ENCODE data around the gene C2CD5. TPM values are rescaled to one million over a fixed set of nuclear protein-coding genes. Genes with fewer than 3 reads are reported as not detected.

C2CD5 gene
- total RNA-seq, 1 experiment from 2014 or later = 28.8 TPM

DNA sequence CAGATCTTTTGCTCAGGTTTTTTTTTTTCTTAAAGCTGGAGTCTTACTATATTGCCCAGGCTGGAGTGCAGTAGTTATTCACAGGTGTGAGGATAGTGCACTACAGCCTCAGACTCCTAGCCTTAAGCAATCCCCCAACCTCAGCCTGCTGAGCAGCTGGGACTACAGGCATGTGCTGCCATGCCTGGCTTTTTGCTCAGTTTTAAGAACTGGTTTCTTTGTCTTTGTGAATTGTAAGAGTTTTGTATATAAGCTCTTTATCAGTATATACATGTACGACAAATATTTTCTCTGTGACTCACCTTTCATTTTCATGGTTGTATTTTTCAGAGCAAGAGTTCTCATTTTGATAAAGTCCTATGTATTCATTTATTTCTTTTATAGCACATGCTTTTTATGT lies 33.3 kb upstream of the C2CD5 start:
- TF ChIP-seq, protein P1, sequence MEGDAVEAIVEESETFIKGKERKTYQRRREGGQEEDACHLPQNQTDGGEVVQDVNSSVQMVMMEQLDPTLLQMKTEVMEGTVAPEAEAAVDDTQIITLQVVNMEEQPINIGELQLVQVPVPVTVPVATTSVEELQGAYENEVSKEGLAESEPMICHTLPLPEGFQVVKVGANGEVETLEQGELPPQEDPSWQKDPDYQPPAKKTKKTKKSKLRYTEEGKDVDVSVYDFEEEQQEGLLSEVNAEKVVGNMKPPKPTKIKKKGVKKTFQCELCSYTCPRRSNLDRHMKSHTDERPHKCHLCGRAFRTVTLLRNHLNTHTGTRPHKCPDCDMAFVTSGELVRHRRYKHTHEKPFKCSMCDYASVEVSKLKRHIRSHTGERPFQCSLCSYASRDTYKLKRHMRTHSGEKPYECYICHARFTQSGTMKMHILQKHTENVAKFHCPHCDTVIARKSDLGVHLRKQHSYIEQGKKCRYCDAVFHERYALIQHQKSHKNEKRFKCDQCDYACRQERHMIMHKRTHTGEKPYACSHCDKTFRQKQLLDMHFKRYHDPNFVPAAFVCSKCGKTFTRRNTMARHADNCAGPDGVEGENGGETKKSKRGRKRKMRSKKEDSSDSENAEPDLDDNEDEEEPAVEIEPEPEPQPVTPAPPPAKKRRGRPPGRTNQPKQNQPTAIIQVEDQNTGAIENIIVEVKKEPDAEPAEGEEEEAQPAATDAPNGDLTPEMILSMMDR (IDR thresholded peaks at IDR 0.05; ENCODE audit: unreplicated experiment) = no peak
- CTCF ChIA-PET = no interaction called here
- no peak overlapping the region for H3K4me3 Mint-ChIP-seq (ENCODE audit: low read depth, unreplicated experiment)
- H3K36me3 Mint-ChIP-seq (ENCODE audit: insufficient read depth, unreplicated experiment) = no peaks in the 10 kb centered on the region
- H3K9me3 Mint-ChIP-seq (ENCODE audit: low read depth, unreplicated experiment) = no peaks in the 10 kb centered on the region
- intact Hi-C loops (cut with micrococcal nuclease; ENCODE audit: unreplicated experiment) = no loop called here
- H3K27me3 Mint-ChIP-seq (ENCODE audit: unreplicated experiment) = no peaks in the 10 kb centered on the region
- no peak for DNase-seq
- no TSS peak for BruUV-seq (replicated peaks)
- no peak overlapping the region for H3K27ac Mint-ChIP-seq (ENCODE audit: unreplicated experiment)
- H3K4me1 Mint-ChIP-seq (ENCODE audit: low read depth, unreplicated experiment) = peaks cover 16% of the 10 kb centered on the region

DNA sequence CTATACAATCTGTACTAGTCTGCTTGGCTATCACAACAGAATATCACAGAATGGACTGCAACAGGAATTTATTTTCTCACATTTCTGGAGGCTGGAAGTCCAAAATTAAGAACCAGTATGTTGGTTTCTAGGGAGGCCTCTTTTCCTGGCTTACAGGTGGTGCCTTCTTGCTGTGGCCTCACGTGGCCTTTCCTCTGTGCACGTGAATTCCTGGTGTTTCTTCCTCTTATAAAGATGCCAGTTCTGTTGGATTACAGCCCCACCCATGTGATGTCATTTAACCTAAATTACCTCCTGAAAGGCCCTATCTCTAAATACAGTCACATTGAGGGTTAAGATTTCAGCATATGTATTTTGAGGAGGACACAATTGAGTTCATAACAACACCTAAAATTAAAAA lies 32.1 kb upstream of the C2CD5 start:
- Mint-ChIP-seq H3K4me3 (ENCODE audit: low read depth, unreplicated experiment) (no peak overlapping the region), H3K36me3 (ENCODE audit: insufficient read depth, unreplicated experiment) (no peaks in the 10 kb centered on the region), H3K4me1 (ENCODE audit: low read depth, unreplicated experiment) (peaks cover 16% of the 10 kb centered on the region), H3K27me3 (ENCODE audit: unreplicated experiment) (no peaks in the 10 kb centered on the region), H3K27ac (ENCODE audit: unreplicated experiment) (no peak overlapping the region), H3K9me3 (ENCODE audit: low read depth, unreplicated experiment) (no peaks in the 10 kb centered on the region)
- intact Hi-C loops (cut with micrococcal nuclease; ENCODE audit: unreplicated experiment) = no loop called here
- CTCF ChIA-PET = no interaction called here
- TF ChIP-seq, protein P1 (IDR thresholded peaks at IDR 0.05; ENCODE audit: unreplicated experiment) = no peak
- no peak for DNase-seq
- BruUV-seq (replicated peaks) = no TSS peak

DNA sequence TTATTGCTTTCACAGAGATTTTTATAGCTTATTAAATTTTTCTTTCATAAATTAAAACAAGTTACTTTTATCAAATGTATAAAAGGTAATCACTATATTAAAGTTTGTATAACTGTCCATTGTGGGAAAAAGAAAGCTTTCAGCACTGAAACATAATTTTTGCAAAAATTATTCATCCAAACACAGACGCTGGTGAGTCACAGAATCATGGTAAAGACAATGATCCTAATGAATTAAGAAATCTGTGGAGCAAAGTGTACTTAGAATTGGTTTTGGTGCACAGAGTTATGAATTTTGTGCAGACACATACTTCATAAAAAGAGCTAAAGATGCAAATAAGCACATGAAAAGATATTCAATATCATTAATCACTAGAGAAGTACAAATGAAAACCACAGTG lies 31.7 kb upstream of the C2CD5 start:
- TF ChIP-seq, protein P1 (IDR thresholded peaks at IDR 0.05; ENCODE audit: unreplicated experiment) = no peak
- H3K9me3 Mint-ChIP-seq (ENCODE audit: low read depth, unreplicated experiment) = no peaks in the 10 kb centered on the region
- BruUV-seq (replicated peaks) = no TSS peak

DNA sequence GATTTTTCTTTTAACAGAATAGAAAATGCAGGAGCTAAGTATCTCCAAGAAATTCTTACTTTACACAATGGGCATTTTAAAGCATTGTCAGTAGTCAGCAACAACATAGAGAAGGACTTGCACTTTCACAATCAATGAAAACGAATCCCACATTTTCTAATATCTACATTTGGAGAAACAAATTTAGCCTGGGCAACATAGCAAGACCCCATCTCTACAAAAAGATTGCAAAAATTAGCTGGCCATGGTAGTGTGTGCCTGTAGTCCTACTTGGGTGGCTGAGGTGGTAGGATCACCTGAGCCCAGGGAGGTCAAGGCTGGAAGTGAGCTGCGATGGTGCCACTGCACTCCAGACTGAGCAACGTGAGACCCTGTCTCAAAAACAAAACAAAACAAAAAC lies 30.6 kb upstream of the C2CD5 start:
- DNase-seq = no peak
- H3K4me1 Mint-ChIP-seq (ENCODE audit: low read depth, unreplicated experiment) = peaks cover 16% of the 10 kb centered on the region
- H3K27me3 Mint-ChIP-seq (ENCODE audit: unreplicated experiment) = no peaks in the 10 kb centered on the region
- TF ChIP-seq, protein P1 (IDR thresholded peaks at IDR 0.05; ENCODE audit: unreplicated experiment) = no peak
- no peak overlapping the region for H3K4me3 Mint-ChIP-seq (ENCODE audit: low read depth, unreplicated experiment)
- H3K36me3 Mint-ChIP-seq (ENCODE audit: insufficient read depth, unreplicated experiment) = no peaks in the 10 kb centered on the region
- CTCF ChIA-PET = no interaction called here
- intact Hi-C loops (cut with micrococcal nuclease; ENCODE audit: unreplicated experiment) = no loop called here
- H3K27ac Mint-ChIP-seq (ENCODE audit: unreplicated experiment) = no peak overlapping the region
- no TSS peak for BruUV-seq (replicated peaks)
- H3K9me3 Mint-ChIP-seq (ENCODE audit: low read depth, unreplicated experiment) = no peaks in the 10 kb centered on the region

More for the DNA sequence above, 31.7 kb upstream of the C2CD5 start:
- intact Hi-C loops (cut with micrococcal nuclease; ENCODE audit: unreplicated experiment) = no loop called here
- DNase-seq = no peak
- CTCF ChIA-PET = no interaction called here
- no peaks in the 10 kb centered on the region for H3K27me3 Mint-ChIP-seq (ENCODE audit: unreplicated experiment)
- no peak overlapping the region for H3K27ac Mint-ChIP-seq (ENCODE audit: unreplicated experiment)
- no peak overlapping the region for H3K4me3 Mint-ChIP-seq (ENCODE audit: low read depth, unreplicated experiment)
- no peaks in the 10 kb centered on the region for H3K36me3 Mint-ChIP-seq (ENCODE audit: insufficient read depth, unreplicated experiment)
- peaks cover 16% of the 10 kb centered on the region for H3K4me1 Mint-ChIP-seq (ENCODE audit: low read depth, unreplicated experiment)

All from Calu3 (cell line).